ENCODE data around the gene RAB3IP.
"Not testable (repeated sequence)": the region's sequence is repeated elsewhere in the genome, so short reads cannot be mapped to it uniquely, and the experiment has no call there.

RAB3IP gene

GRCh38 chr12:69836015-69836414 lies 97.4 kb downstream of the RAB3IP start:
- DNase-seq: no peak

- no peak for DNase-seq
Measured at GRCh38 chr12:69837191-69837590, 98.5 kb downstream of the RAB3IP start.

DNA sequence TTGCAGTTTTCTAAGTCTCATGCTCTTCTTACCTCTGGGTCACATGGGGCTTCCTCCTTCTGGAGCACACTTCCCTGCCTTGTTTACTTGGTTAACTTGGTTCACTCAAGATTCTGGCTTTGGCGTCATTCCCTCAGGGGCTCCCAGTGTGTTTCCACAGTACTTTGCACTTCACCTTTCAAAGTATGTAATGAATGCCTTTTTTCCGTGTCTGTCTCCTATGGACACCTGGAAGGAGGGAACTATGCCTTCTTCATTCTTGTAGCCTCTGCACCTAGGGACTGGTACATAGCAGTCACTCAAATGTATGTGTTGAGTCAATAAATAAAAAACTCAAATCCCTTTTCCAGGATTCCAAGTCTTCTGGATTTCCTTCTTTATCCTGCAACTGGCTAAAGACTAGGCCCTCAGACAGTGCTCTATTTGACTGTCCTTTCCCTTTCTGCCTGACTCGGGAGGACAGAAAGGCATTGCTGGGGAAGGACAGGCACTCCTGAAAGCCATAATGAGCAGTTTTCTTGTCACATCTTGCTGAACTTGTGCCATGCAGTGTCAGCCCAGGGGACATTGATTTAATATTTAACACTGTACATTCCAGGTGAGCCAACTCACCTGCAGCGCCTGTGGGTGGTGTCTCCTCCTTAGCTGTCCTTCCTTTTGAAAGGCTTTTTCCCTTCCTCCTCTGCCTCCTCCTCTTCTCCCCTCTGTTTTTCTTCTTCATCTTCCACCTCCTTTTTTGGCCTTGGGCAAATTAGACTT lies 99.2 kb downstream of the RAB3IP start:
- DNase-seq: no peak

- no peak for DNase-seq
Measured at GRCh38 chr12:69840727-69841126, 102.1 kb downstream of the RAB3IP start.

DNA sequence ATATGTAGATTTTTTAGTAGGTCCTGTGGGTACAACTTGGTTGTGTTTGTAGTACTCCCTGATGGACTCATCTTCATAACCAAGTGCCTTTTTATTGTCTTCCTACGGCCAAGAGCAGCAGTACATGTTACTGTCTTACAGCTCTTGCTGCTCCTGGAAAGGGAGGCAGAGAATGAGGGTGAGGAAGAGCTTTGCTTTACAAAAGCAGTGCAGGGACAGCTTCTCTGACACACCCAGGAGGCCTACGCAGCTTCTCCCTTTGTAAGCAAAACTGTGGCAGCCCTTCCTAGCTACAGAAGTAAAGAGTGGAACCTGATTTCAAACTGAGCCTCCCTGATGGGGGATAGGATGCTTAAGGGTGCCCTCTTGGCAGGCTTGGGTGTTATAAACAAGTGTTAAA lies 104.9 kb downstream of the RAB3IP start:
- no peak for DNase-seq

- DNase-seq: no peak
Measured at GRCh38 chr12:69844416-69844815, 105.8 kb downstream of the RAB3IP start.

DNA sequence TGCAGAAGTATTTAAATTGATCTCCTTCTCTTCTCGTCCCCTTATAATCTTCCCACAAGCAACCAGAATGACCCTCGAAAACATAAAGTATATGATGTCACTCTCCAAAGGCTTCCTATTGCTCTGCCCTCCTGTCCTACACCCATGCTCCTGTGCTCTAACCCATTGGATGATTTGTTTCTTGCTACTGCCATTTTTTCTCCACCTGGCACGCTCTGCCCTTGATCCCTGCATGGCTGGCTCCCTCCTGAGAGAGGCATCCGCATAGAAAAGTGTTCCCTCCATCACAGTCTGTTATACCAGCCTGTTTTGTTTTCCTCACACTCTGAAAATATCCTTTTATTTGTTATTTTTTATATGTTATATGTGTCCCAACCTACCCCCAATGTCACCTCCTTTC lies 106.2 kb downstream of the RAB3IP start:
- no peak for DNase-seq

DNA sequence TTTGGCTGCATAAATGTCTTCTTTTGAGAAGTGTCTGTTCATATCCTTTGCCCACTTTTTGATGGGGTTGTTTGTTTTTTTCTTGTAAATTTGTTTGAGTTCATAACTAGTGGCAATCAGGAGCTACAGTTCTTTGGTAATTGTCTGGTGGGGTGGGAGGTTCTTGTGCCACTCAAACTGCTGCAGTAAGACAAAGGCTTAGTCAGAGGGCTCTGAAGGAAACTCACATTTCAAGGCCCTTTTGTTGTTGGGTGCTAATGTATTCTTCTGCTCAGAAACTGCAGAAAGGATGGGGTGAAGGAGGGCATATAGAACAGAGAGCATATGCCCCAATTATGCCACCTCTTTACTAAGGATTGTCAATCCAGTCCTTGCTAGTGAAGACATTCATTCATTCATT lies 108.3 kb downstream of the RAB3IP start:
- no peak for DNase-seq

- no peak for DNase-seq
Measured at GRCh38 chr12:69851976-69852375, 113.3 kb downstream of the RAB3IP start.

DNA sequence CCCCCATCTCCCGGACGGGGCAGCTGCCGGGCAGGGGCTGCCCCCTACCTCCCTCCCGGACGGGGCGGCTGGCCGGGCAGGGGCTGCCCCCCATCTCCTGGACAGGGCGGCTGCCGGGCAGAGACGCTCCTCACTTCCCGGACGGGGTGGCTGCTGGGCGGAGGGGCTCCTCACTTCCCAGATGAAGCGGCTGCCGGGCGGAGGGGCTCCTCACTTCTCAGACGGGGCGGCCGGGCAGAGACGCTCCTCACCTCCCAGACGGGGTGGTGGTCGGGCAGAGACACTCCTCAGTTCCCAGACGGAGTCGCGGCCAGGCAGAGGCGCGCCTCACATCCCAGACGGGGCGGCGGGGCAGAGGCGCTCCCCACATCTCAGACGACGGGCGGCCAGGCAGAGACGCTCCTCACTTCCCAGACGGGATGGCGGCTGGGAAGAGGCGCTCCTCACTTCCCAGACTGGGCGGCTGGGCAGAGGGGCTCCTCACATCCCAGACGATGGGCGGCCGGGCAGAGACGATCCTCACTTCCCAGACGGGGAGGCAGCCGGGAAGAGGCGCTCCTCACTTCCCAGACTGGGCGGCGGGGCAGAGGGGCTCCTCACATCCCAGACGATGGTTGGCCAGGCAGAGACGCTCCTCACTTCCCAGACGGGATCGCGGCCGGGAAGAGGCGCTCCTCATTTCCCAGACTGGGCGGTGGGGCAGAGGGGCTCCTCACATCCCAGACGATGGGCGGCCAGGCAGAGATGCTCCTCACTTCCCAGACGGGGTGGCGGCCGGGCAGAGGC lies 114.7 kb downstream of the RAB3IP start:
- not testable (repeated sequence) for DNase-seq

DNA sequence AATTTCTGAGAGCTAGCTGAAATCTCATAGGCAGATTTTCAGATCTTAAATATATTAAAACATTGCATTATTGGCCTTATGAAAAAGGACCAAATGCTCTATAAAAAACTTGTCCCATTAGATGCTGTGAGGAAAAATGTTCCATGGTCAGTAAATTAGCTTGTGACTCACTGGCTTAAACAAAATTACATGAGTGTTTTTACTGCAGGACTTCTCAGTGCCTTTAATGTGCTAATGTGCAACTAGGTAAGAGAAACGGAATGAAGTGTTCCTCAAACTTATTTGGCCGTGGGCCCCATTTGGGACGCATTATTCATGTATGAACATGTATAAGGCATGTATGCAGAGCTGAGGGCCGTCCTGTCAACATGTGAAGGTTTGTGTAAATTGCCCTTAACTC lies 128.0 kb downstream of the RAB3IP start:
- DNase-seq: no peak

DNA sequence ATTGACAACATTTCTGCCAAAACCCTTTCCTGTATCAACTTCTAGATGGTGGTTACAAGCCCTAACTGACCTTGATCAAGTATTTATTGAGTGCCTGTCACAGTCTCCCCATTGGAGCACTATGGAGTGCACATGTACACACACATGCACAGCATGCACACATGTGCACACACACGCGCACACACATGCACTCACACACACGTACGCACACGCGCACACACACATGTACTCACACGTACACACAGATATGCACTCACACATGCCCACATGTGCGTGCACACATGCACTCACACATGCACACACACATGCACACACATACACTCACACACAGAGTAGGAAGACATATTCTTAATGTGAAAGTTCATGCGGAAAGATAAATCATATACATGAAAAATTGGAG lies 130.0 kb downstream of the RAB3IP start:
- no peak for DNase-seq

- DNase-seq: no peak
Measured at GRCh38 chr12:69872804-69873203, 134.1 kb downstream of the RAB3IP start.

Measured in CD4-positive, alpha-beta T cell treated with Interleukin-15 for 1 hour (primary cell).